Renal cortex interstitium (tissue), 11 donors: Measurements from ENCODE around the gene RTP5. TPM values are rescaled to one million over a fixed set of nuclear protein-coding genes. Genes with fewer than 3 reads are reported as not detected.

Experiments used
- DNase-seq, 11 donors: peaks; one replicate each; pipeline ENCODE4 v3.0.0-alpha.2; 2013; ENCODE audit warnings: low read depth in 9 of 11, low spot score in 4 of 11; ENCODE audit errors: extremely low read depth in 1 of 11
- polyA plus RNA-seq, 3 donors: library from polyadenylated mRNA; unstranded; fragments of 120-200 nt; gene quantifications; one replicate each; pipeline ENCODE4 v1.2.1, GENCODE V29; 2013; ENCODE audit not compliant: insufficient read length in 3 of 3

RTP5 gene
- polyA plus RNA-seq, 3 donors = 0.06 TPM; not detected in 2

DNA sequence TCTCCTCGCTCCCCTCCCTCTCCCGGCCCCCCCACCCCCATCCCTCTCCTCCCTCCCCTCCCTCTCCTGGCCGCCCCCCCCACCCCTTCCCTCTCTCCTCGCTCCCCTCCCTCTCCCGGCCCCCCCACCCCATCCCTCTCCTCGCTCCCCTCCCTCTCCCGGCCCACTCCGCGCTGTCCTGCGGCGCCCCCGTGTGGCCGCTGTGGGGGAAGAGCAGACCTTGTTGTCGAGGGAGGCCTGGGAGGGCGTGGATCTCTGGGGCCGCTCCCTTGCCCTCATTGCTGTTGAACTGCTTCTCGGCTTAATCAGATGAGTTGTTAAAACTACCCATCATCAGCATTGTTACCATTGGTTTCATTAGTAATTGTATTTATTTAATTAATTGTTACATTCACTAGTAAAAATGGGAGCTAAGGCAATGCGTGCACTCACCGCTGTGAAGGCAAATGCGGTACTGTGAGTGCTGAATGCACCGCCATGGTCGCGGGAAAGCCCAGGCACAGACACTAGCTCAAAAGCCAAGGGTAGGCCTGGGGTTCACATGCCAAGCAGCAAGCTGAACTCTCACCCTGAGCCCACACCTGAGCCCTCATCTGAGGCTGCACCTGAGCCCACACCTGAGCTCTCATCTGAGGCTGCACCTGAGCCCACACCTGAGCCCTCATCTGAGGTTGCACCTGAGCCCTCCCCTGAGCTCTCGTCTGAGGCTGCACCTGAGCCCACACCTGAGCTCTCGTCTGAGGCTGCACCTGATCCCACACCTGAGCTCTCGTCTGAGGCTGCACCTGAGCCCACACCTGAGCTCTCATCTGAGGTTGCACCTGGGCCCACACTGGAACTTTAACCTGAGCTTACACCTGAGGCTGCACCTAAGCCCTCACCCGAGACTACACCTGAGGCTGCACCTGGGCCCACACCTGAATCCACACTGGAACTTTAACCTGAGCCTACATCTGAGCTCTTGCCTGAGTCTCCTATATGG is 8.8 kb downstream of the RTP5 start:
- DNase-seq = peak in 3 of 11 donors; percentile 66 to 78 (median 68)

DNA sequence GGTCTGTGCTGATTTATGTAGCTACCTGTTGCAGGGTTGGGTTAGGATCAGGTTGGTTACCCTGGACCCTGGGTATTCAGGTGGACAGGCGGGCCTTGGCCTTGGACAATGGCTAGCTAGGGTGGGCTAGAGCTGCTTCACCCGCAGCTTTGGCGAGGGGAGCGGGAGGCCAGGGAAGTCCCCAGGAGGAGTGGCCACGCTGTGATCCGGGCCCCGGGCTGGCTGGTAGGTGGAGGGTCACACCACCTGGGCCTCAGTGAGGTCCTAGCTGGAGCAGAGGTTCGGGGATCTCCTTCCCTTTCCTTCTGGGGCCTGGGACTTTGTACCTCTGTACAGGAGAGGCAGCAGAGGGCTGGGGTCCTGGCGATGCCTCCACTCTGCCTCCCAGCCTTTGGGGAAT is 9.8 kb downstream of the RTP5 start:
- DNase-seq = no peak

- no peak for DNase-seq
Measured at GRCh38 chr2:241880311-241881073, 11.0 kb downstream of the RTP5 start.

DNA sequence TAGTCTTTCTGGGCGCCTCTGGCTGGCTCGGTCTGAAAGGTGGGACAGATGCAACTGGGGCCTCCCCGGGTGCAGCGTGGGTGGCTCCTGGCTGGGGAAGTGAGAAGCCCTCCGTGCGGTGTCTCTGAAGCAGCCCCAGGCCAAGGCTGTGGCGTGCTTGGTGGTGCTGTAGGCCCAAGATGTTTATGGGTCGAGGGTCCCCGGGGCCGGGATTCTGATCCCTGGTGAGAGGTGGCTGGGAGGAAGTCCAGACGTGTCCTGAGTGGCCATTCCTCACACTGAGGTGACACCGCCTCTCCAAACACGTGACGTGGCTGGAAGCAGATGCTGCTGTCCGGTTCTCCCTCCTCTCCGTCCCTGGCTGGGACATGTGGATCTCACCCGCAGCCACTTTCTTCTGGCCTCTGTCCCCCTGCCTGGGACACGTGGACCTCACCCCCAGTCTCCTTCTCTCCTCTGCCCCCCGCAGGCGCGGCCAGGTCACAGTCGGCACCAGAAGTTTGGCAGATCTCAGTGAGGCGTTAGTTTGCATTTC is 12.6 kb downstream of the RTP5 start:
- no peak for DNase-seq

DNA sequence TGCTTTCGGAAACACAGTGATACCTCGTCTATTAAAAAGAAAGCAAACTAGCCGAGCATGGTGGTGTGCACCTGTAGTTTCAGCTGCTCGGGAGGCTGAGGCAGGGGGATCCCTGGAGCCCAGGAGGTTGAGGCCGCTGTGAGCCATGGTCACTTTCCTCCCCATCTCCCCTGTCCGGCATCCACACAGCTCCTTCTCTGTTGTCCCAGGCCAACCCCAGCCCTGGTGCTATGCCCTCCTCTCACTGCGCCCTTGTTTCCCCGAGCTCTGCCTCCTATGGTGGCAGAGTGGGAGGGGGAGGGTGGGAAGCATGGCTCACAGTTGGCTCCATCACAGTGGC is 15.4 kb downstream of the RTP5 start:
- no peak for DNase-seq

- no peak for DNase-seq
Measured at GRCh38 chr2:241885291-241885945, 15.9 kb downstream of the RTP5 start.

GRCh38 chr2:241885946-241886643 is 16.6 kb downstream of the RTP5 start:
- no peak for DNase-seq

DNA sequence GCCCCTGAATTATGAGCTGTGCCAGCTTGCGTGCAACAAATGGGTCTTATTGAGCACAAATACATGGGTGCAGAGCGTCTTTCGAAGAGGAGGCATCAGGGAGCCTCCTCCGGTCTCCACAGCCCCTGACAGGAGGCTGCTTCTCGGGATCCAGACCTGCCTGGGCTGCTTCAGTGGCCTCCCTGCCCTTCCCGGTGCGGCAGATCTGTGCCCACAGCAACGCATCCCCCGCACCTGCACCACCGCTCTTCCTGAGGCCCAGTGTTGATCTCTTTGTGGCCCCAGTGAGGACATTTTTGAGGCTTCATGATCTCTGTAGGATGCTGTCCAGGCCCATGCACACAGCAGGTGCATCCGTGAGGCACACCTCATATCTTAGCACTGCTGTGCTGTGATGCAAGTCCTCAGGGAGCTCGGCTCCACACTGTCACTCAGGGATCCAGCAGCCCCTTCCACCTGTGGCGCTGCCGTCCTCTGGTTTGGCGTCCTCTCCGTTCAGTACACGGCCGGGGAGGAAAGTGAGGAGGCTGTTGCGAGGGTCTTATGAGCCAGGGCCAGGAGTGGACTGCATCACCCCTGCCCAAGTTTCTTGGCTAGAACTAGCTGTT is 17.4 kb downstream of the RTP5 start:
- no peak for DNase-seq

- DNase-seq = no peak
Measured at GRCh38 chr2:241887806-241888522, 18.4 kb downstream of the RTP5 start.

- DNase-seq = no peak
Measured at GRCh38 chr2:241888641-241889040, 19.1 kb downstream of the RTP5 start.

DNA sequence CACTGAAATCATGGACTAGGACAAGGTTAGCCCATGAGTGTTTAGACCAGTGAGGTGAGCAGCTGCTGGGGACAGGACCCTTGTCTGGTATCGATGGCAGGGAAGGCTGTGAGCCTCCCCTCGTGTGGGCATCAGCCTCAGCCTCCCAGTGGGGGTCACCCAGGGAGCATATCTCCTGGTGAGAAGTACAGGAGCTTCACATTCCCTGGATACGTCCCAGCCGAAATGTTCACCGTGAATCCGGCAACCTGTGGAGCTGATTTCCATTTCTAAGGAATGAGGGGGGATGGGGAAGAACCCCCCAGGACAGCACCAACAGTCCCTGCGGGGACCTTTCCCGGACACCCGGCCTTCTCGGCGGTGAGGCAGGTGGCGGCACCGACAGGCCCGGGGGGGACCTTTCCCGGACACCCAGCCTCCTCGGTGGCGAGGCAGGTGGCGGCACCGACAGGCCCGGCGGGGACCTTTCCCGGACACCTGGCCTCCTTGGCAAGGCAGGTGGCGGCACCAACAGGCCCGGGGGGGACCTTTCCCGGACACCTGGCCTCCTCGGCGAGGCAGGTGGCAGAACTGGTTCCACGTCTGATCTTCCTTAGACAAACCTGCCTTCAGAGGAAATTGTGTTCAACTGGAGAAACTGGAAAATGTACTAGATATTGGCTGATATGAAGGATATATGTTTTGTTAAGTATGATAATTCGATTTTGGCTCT is 21.2 kb downstream of the RTP5 start:
- DNase-seq = no peak

DNA sequence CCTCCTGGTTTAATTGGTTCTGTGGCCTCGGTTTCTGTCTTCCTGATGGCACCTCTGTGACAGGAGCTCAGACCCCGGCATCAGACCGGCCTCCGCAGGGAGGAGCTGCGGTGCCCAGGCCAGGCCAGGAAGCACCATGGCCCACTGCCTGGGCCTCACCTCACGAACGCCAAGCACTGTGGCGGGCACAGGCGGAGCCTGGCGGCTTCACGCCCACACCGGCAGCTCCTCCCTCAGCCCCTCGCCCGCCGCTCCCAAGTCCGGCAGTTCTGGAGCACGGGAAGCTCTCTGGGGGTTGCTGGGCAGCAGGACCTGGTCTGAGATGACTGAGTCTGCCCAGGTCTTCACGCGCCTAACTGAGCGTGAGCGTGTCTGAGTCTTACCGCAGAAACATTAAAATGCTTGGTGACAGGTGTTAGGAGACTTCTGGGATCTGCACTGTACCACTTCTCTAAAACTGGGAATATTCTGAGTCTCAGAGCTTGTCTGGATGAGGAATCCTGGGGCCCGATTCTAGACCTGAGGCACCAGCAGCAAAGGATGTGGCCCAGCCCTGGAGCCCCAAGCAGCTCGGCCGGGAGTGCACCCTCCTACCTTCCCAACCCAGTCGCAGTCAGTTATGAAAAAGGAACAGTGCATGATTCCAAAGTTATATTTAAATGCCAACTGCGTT is 21.9 kb downstream of the RTP5 start:
- DNase-seq = no peak

DNA sequence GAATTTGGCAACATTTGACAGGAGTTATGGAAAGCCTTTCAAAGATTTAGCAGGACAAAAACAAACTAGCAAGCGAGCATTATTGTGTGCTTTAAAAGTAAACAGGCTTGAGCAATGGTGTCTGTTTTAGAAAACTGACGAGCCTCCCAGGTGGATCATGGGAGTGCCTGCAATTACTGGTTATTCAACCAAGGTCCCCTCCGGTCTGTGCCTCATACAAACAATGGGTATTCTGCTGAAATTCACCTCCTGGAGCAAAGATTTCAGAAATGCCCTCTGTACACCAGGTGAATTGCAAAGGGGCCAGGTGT is 22.4 kb downstream of the RTP5 start:
- no peak for DNase-seq

GRCh38 chr2:241892299-241893137 is 23.0 kb downstream of the RTP5 start:
- no peak for DNase-seq

- no peak for DNase-seq
Measured at GRCh38 chr2:241893265-241893664, 23.7 kb downstream of the RTP5 start.

- no peak for DNase-seq
Measured at GRCh38 chr2:241894056-241894641, 24.6 kb downstream of the RTP5 start.
